Breast epithelium (tissue), 3 donors: Measurements from ENCODE around the gene THSD1.
"Not testable (repeated sequence)": the region's sequence is repeated elsewhere in the genome, so short reads cannot be mapped to it uniquely, and the experiment has no call there.

ENCODE experiments used
- POLR2A ChIP-seq: fragments of 450-650 bp; IDR thresholded peaks from one replicate; pipeline ENCODE4 v1.6.1; 2016; ENCODE audit warnings: antibody characterized with exemption, mild to moderate bottlenecking, moderate library complexity
- POLR2AphosphoS5 ChIP-seq, 3 donors: sonication (generic); formaldehyde crosslinking; IDR thresholded peaks; one replicate each; pipeline ENCODE4 v1.6.1; 2017; ENCODE audit warnings: antibody characterized with exemption in 3 of 3
- TF ChIP-seq, protein P1 (sequence below), 3 donors: fragments of 450-650 bp; IDR thresholded peaks; one replicate each; pipeline ENCODE4 v1.5.1; 2016 to 2017; ENCODE audit warnings: antibody characterized with exemption in 3 of 3, mild to moderate bottlenecking in 3 of 3, moderate library complexity in 3 of 3

- TF ChIP-seq, protein P1, sequence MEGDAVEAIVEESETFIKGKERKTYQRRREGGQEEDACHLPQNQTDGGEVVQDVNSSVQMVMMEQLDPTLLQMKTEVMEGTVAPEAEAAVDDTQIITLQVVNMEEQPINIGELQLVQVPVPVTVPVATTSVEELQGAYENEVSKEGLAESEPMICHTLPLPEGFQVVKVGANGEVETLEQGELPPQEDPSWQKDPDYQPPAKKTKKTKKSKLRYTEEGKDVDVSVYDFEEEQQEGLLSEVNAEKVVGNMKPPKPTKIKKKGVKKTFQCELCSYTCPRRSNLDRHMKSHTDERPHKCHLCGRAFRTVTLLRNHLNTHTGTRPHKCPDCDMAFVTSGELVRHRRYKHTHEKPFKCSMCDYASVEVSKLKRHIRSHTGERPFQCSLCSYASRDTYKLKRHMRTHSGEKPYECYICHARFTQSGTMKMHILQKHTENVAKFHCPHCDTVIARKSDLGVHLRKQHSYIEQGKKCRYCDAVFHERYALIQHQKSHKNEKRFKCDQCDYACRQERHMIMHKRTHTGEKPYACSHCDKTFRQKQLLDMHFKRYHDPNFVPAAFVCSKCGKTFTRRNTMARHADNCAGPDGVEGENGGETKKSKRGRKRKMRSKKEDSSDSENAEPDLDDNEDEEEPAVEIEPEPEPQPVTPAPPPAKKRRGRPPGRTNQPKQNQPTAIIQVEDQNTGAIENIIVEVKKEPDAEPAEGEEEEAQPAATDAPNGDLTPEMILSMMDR (IDR thresholded peaks at IDR 0.05) = not testable (repeated sequence)
- not testable (repeated sequence) for TF ChIP-seq POLR2A; POLR2AphosphoS5 (IDR thresholded peaks at IDR 0.05)
Measured at GRCh38 chr13:52331844-52332243, 74.1 kb downstream of the THSD1 start.
